GM20000 (cell line): ENCODE measurements around the gene TFCP2L1.

Experiments
- DNase-seq: peaks from one replicate; pipeline ENCODE4 v3.0.0; 2012; ENCODE audit warnings: low spot score
- CTCF ChIP-seq: IDR thresholded peaks from 2 replicates; pipeline ENCODE4 v1.5.1; 2012; ENCODE audit warnings: mild to moderate bottlenecking, control low read depth; ENCODE audit errors: extremely low read depth, missing control alignments

The TFCP2L1 gene

GRCh38 chr2:121253021-121253673 is 31.9 kb downstream of the TFCP2L1 start:
- no peak for DNase-seq
- no peak for TF ChIP-seq CTCF

GRCh38 chr2:121251497-121251896 is 33.5 kb downstream of the TFCP2L1 start:
- TF ChIP-seq CTCF, result no peak
- no peak for DNase-seq

GRCh38 chr2:121248766-121249343 is 36.1 kb downstream of the TFCP2L1 start:
- no peak for DNase-seq
- no peak for TF ChIP-seq CTCF

GRCh38 chr2:121247971-121248370 is 37.0 kb downstream of the TFCP2L1 start:
- TF ChIP-seq CTCF, result no peak
- DNase-seq, result no peak

- DNase-seq, result no peak
- no peak for TF ChIP-seq CTCF
Observed at GRCh38 chr2:121247534-121247933, 37.5 kb downstream of the TFCP2L1 start.

- TF ChIP-seq CTCF, result no peak
- no peak for DNase-seq
Observed at GRCh38 chr2:121246704-121247255, 38.2 kb downstream of the TFCP2L1 start.

- TF ChIP-seq CTCF, result no peak
- no peak for DNase-seq
Observed at GRCh38 chr2:121245913-121246312, 39.1 kb downstream of the TFCP2L1 start.
